ENCODE measurements around the gene PISD. TPM values are rescaled to one million over a fixed set of nuclear protein-coding genes. Genes with fewer than 3 reads are reported as not detected.

Gene PISD
- total and polyA plus RNA-seq, 2 experiments from 2014 or later = 31.2 to 39.6 TPM

GRCh38 chr22:31637891-31638618 is 24.0 kb downstream of the PISD start:
- no peak for TF ChIP-seq CTCF (IDR thresholded peaks at IDR 0.05; ENCODE audit: low read depth, low read length)
- Histone ChIP-seq H3K36me3 (no peaks in the 10 kb centered on the region), H3K9me3 (ENCODE audit: low read depth) (no peaks in the 10 kb centered on the region), H3K27me3 (no peaks in the 10 kb centered on the region), H3K27ac (peak overlapping the region; percentile 57), H3K4me1 (ENCODE audit: low read depth) (peaks cover 12% of the 10 kb centered on the region), H3K4me3 (no peak overlapping the region)
- DNase-seq (ENCODE audit: low read depth in 1 of 2, low spot score in 1 of 2) = peak in 1 of 2 donors; percentile 54

- Histone ChIP-seq H3K4me3 (no peak overlapping the region), H3K4me1 (ENCODE audit: low read depth) (peaks cover 12% of the 10 kb centered on the region), H3K9me3 (ENCODE audit: low read depth) (no peaks in the 10 kb centered on the region), H3K27ac (peak overlapping the region; percentile 57), H3K36me3 (no peaks in the 10 kb centered on the region), H3K27me3 (no peaks in the 10 kb centered on the region)
- DNase-seq (ENCODE audit: low read depth in 1 of 2, low spot score in 1 of 2) = peak in 1 of 2 donors; percentile 20
- TF ChIP-seq CTCF (IDR thresholded peaks at IDR 0.05; ENCODE audit: low read depth, low read length) = no peak
These were observed 24.5 kb downstream of the PISD start for GRCh38 chr22:31637447-31637890.

DNA sequence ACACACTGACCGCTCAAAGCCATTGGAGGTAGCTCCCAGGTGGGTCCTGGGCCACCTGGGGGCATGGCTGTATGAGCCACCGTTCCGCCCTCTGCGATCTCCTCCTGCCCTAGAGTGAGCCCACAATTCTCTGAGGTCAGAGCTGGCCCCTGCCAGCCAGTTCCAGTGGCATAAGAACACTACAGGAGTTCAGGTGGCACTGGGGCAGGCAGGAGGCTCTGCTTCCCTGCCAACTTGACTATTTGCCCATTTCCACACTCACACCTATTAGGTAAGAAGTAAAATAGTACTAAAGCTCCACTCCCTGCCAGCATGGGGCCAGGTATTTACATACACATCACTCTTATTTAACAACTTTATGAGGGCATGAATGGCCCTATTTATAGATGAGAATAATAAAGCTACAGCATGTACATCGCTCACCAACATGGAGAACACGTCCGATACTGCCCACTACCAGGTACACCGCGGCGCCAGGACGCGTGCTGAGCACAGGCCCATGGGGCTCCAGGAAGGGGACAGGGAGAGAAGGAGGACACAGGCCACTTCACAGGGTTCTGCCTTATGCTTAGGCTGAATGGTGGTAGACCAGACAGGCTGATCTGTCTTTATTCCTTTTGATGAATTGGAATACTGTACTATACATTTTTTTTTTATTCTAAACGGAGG is 26.2 kb downstream of the PISD start:
- no peak for TF ChIP-seq CTCF (IDR thresholded peaks at IDR 0.05; ENCODE audit: low read depth, low read length)
- Histone ChIP-seq H3K9me3 (ENCODE audit: low read depth) (no peaks in the 10 kb centered on the region), H3K4me3 (no peak overlapping the region), H3K27me3 (no peaks in the 10 kb centered on the region), H3K4me1 (ENCODE audit: low read depth) (peaks cover 12% of the 10 kb centered on the region), H3K36me3 (no peaks in the 10 kb centered on the region), H3K27ac (no peak overlapping the region)
- DNase-seq (ENCODE audit: low read depth in 1 of 2, low spot score in 1 of 2) = no peak

- Histone ChIP-seq H3K4me1 (ENCODE audit: low read depth) (peaks cover 3% of the 10 kb centered on the region), H3K4me3 (no peak overlapping the region), H3K27ac (no peak overlapping the region), H3K36me3 (no peaks in the 10 kb centered on the region), H3K9me3 (ENCODE audit: low read depth) (no peaks in the 10 kb centered on the region), H3K27me3 (no peaks in the 10 kb centered on the region)
- no peak for TF ChIP-seq CTCF (IDR thresholded peaks at IDR 0.05; ENCODE audit: low read depth, low read length)
- DNase-seq (ENCODE audit: low read depth in 1 of 2, low spot score in 1 of 2) = no peak
These were observed 30.6 kb downstream of the PISD start for GRCh38 chr22:31631436-31631835.

DNA sequence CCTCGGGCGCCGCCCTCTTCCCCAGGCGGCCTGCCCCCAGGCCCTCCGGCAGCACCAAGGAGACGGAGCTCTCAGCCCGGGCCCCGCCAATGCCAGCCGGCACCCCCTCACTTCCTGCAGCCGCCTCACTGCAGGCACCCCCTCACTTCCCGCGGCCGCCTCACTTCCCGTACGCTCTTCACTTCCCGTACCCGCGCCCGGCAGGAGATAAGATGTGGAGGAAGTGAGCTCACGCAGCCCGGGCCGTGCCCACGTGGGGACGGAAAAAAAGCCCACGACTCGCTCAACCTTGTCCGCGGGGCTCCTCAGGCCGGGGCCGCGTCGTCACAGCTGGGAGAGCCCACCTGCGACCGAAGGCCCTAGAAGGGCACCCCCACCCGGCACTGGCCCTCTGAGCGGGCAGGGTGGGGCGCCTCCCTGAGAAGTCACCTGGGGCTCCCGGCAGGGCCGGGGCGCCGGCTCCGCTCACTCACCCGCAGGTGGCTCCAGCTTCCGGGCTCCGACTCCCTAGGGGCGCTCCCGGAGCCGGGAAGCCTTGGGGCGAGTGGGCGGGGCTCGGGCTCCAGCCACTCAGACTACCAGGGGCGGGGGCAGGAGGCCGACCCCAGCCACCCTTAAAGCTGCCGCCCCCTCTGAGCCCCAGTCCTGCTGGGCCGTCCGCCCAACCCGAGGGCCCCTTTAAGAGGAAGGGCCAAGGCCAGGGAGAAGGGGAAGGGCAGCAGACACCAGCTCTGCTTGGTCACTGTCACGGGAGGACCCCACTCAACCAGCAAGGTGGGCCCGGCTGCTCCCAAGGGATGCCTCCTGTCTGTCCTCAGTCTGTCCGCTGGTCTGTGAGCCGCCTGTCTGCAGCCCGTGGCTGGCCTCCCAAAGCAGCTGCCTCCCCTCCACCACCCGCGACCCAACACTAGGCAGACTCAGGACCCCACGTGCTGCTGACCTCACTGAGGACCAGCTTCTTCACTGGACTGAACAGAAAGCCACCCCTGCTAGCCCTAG is 31.4 kb downstream of the PISD start:
- peak overlapping the region; percentile 77 for H3K27ac ChIP-seq
- no peaks in the 10 kb centered on the region for H3K9me3 ChIP-seq (ENCODE audit: low read depth)
- no peak for TF ChIP-seq CTCF (IDR thresholded peaks at IDR 0.05; ENCODE audit: low read depth, low read length)
- no peaks in the 10 kb centered on the region for H3K27me3 ChIP-seq
- DNase-seq (ENCODE audit: low read depth in 1 of 2, low spot score in 1 of 2) = peak; percentile 92 to 93
- H3K4me1 ChIP-seq (ENCODE audit: low read depth) = peaks cover 8% of the 10 kb centered on the region
- H3K36me3 ChIP-seq = no peaks in the 10 kb centered on the region
- H3K4me3 ChIP-seq = peak overlapping the region; percentile 86
